ENCODE measurements around the gene TXNDC12. TPM values are rescaled to one million over a fixed set of nuclear protein-coding genes. Genes with fewer than 3 reads are reported as not detected.

TXNDC12 gene
- 30.2 and 39.8 TPM in 2 replicates for total RNA-seq

GRCh38 chr1:52055066-52055865, at the start of gene TXNDC12:
TSS of gene TXNDC12 (minus strand) at chr1:52055191. CDS start at chr1:52055096, 95 bp downstream.

GRCh38 chr1:52056163-52056936, 1.4 kb upstream of the TXNDC12 start, which contains the start of gene BTF3L4:
TSS of gene BTF3L4 (plus strand) at chr1:52056295. CDS start at chr1:52059848, 3,553 bp downstream.

GRCh38 chr1:52033190-52034049, 21.6 kb downstream of the TXNDC12 start, which contains the start of gene KTI12:
TSS of gene KTI12 (minus strand) at chr1:52033810. CDS start at chr1:52033761, 49 bp downstream.

GRCh38 chr1:51990478-51990965, 64.5 kb downstream of the TXNDC12 start, which contains the start of gene RAB3B:
TSS of gene RAB3B (minus strand) at chr1:51990700. CDS start at chr1:51977117, 13,583 bp downstream.

Other genes with a start within 250 kb of the TXNDC12 start
- gene NRDC, start 176.5 kb downstream of the TXNDC12 start, total RNA-seq = 57.3 and 59.8 TPM in 2 replicates
- gene RAB3B, start 64.5 kb downstream of the TXNDC12 start, total RNA-seq = 3.0 and 5.8 TPM in 2 replicates
- gene KTI12, start 21.4 kb downstream of the TXNDC12 start, total RNA-seq = 11.9 and 14.6 TPM in 2 replicates
- 79.3 and 102 TPM in 2 replicates for gene BTF3L4, start 1.1 kb upstream of the TXNDC12 start, total RNA-seq
- 26.6 and 31.3 TPM in 2 replicates for gene ZFYVE9, start 86.9 kb upstream of the TXNDC12 start, total RNA-seq

All from epithelial cell of umbilical artery (primary cell).